BLaER1 treated with 17β-estradiol and CSF1 and Interleukin-3, amounts not matched to agents 10 nM and 100 nM (cell line): Measurements from ENCODE around the gene SLC10A3.

Experiments
- H3K27ac ChIP-seq, 11 experiments: shearing (Covaris generic); formaldehyde crosslinking; 2 replicates each; pipeline ENCODE4 v1.8.1; 2022
- H3K27me3 ChIP-seq, 11 experiments: shearing (Covaris generic); formaldehyde crosslinking; 2 replicates each; pipeline ENCODE4 v1.8.1; 2022
- H3K36me3 ChIP-seq, 11 experiments: shearing (Covaris generic); formaldehyde crosslinking; 2 replicates each; pipeline ENCODE4 v1.8.1; 2022
- H3K4me1 ChIP-seq, 10 experiments: shearing (Covaris generic); formaldehyde crosslinking; 2 replicates each; pipeline ENCODE4 v1.8.1; 2022
- H3K4me2 ChIP-seq, 11 experiments: shearing (Covaris generic); formaldehyde crosslinking; 2 replicates each; pipeline ENCODE4 v1.8.1; 2022
- H3K4me3 ChIP-seq, 10 experiments: shearing (Covaris generic); formaldehyde crosslinking; 2 replicates each; pipeline ENCODE4 v1.8.1; 2022
- H3K9ac ChIP-seq, 11 experiments: shearing (Covaris generic); formaldehyde crosslinking; 2 replicates each; pipeline ENCODE4 v1.8.1; 2022
- H3K9me3 ChIP-seq, 11 experiments: shearing (Covaris generic); formaldehyde crosslinking; replicated peaks in 1 of 11; 2 replicates each; pipeline ENCODE4 v1.8.1; 2022
- H4K20me1 ChIP-seq, 11 experiments: shearing (Covaris generic); formaldehyde crosslinking; 2 replicates each; pipeline ENCODE4 v1.8.1; 2022
- Cebpa-rat ChIP-seq, 11 experiments: shearing (Covaris generic); IDR thresholded peaks; 2 replicates each; pipeline ENCODE4 v1.8.1; 2022

The SLC10A3 gene

DNA sequence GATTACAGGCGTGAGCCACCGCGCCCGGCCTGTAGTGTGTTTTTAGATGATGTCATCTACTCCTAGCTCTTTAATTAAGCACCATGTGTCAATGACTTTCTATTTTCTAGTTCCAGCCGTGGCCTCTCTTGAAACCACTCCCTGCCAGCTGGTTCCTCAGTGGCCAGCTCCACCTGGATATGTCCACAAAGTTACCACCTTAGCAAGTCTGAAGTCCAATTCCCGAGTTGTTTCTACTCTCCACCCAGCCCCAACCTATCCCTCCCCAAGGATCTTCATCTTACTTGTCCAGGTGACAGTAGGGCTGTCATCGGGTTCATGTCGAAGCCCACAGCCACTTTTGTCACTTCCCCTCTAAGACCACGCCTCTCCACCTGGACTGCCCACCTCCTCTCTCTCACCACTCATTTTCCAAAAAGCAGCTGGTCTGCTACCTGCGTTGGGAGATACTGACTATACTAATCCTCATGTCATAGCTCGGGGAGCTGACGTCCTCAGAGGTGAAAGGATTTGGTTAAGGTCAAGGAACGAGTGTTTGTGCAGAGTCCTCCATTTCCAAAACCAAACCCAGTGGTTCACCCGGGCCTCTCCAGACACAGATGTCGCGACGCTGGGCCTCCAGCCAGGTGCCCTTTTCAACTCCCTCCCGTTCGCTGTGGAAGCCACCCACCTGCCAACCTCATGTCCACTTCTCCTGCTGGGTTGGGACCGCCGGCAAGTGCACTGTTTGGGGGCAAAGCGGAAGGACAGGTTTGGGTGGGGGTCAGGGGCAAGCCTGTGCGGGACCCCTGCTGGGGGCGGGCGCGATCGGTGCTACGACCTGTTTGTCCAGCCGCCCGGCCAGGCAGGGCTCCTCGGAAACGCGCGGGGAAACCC lies 24.9 kb upstream of the SLC10A3 start:
- H3K27ac ChIP-seq, result peak overlapping the region; percentile 79 to 92 (median 88)
- H4K20me1 ChIP-seq, result peaks cover 0 to 18% (median 0%) of the 10 kb centered on the region in 11 experiments; a peak in 1 of 22 replicates
- H3K27me3 ChIP-seq, result peaks cover 8 to 72% (median 54%) of the 10 kb centered on the region in 11 experiments; a peak in 20 of 22 replicates
- H3K4me1 ChIP-seq, result peaks cover 22 to 50% (median 40%) of the 10 kb centered on the region in 10 experiments
- no peak for TF ChIP-seq Cebpa-rat (IDR thresholded peaks at IDR 0.05)
- peak overlapping the region; percentile 84 to 93 (median 91) for H3K9ac ChIP-seq
- peaks cover 0 to 2% (median 0%) of the 10 kb centered on the region in 11 experiments; a peak in 3 of 22 replicates for H3K36me3 ChIP-seq
- peaks cover 5 to 44% (median 21%) of the 10 kb centered on the region in 11 experiments; a peak in 18 of 22 replicates for H3K9me3 ChIP-seq
- H3K4me2 ChIP-seq, result peak overlapping the region; percentile 62 to 87 (median 82)
- peak overlapping the region; percentile 58 to 81 (median 70) for H3K4me3 ChIP-seq

DNA sequence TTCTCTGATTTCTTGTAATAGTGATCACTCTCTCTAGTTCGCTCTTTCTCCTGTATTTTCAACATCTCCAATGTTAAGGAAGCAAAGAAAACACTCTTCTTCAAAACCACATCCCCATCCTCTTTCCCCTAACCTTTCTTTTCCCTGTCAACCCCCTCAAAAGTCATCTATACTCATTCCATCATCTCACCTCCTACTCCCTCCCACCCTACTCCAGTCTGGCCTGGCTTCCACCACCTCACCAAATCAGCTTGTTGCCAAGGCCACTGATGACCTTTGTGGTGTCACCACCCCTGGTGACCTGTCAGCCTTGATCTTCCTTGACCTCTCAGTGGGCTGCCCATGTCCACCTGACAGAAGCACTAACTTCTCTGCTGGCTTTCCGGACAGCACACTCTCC lies 23.3 kb upstream of the SLC10A3 start:
- Histone ChIP-seq H3K4me1 (peaks cover 22 to 50% (median 40%) of the 10 kb centered on the region in 10 experiments), H3K9ac (no peak overlapping the region), H4K20me1 (peaks cover 0 to 18% (median 0%) of the 10 kb centered on the region in 11 experiments; a peak in 1 of 22 replicates), H3K36me3 (peaks cover 0 to 18% (median 10%) of the 10 kb centered on the region in 11 experiments; a peak in 13 of 22 replicates), H3K9me3 (peaks cover 15 to 60% (median 35%) of the 10 kb centered on the region in 11 experiments), H3K4me2 (peak overlapping the region in 3 of 11 experiments; percentile 1 to 13 (median 5); a peak in 1 of 22 replicates), H3K27me3 (peaks cover 11 to 73% (median 57%) of the 10 kb centered on the region in 11 experiments; a peak in 21 of 22 replicates), H3K27ac (no peak overlapping the region), H3K4me3 (no peak overlapping the region)
- TF ChIP-seq Cebpa-rat (IDR thresholded peaks at IDR 0.05), result no peak

DNA sequence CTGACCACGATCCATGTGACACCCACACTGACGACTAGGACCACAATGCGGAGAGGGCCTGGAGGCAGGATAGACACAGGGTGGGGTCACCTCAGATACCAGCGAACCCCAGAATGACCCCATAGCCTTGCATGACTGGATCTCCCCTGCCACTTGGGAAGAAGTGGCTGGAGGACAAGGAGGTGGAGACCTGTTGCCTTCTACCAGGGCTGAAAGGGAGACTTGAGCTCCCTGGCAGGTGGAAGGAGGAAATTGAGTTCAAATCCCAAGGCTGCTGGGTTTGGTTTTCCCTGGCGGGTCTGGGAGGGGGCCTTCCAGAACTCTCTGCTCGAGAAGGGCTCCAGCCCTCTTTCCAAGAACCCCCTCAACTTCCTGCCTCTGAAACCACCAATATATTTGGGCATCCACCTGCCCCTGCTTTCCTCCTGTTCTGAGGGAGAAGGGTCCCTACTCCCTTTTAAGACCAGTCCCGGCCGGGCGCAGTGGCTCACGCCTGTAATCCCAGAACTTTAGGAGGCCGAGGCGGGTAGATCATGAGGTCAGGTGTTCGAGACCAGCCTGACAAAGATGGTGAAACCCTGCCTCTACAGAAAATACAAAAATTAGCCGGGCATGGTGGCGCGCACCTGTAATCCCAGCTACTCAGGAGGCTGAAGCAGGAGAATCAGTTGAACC lies 22.6 kb upstream of the SLC10A3 start:
- Histone ChIP-seq H3K4me2 (peak overlapping the region in 6 of 11 experiments; percentile 1 to 56 (median 30); a peak in 4 of 22 replicates), H3K36me3 (peaks cover 0 to 21% (median 11%) of the 10 kb centered on the region in 11 experiments; a peak in 13 of 22 replicates), H3K27me3 (peaks cover 9 to 71% (median 56%) of the 10 kb centered on the region in 11 experiments; a peak in 21 of 22 replicates), H4K20me1 (peaks cover 0 to 18% (median 0%) of the 10 kb centered on the region in 11 experiments; a peak in 1 of 22 replicates), H3K27ac (no peak overlapping the region), H3K4me3 (no peak overlapping the region), H3K9me3 (peaks cover 17 to 65% (median 37%) of the 10 kb centered on the region in 11 experiments), H3K4me1 (peaks cover 22 to 50% (median 40%) of the 10 kb centered on the region in 10 experiments), H3K9ac (no peak overlapping the region)
- TF ChIP-seq Cebpa-rat (IDR thresholded peaks at IDR 0.05), result no peak

DNA sequence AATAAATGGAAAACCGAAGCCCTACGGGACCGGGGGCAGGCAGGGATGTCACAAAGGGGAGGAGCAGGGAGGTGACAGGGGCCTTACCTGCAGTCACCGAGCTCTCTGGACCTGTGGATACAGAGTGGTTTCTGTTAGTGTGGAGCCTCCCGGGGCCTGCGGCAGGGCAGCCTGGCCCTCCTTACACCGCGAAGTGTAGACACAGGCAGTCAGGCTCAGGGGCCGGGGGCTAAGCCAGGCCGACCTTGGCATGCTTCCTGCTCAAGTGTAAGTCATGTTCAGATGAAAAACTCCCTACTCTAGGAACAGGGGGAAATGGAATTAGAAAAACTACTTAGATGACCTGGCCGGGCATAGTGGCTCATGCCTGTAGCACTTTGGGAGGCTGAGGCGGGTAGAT lies 21.3 kb upstream of the SLC10A3 start:
- Histone ChIP-seq H3K27me3 (peaks cover 9 to 69% (median 50%) of the 10 kb centered on the region in 11 experiments; a peak in 21 of 22 replicates), H3K4me1 (peaks cover 19 to 43% (median 35%) of the 10 kb centered on the region in 10 experiments), H3K27ac (peak overlapping the region in 10 of 11 experiments; percentile 15 to 74 (median 60); a peak in 18 of 22 replicates), H3K9me3 (peaks cover 17 to 64% (median 44%) of the 10 kb centered on the region in 11 experiments), H3K4me2 (peak overlapping the region; percentile 22 to 77 (median 57); a peak in 21 of 22 replicates), H4K20me1 (peaks cover 0 to 18% (median 0%) of the 10 kb centered on the region in 11 experiments; a peak in 1 of 22 replicates), H3K4me3 (no peak overlapping the region), H3K9ac (peak overlapping the region in 7 of 11 experiments; percentile 10 to 61 (median 38); a peak in 7 of 22 replicates), H3K36me3 (peaks cover 5 to 33% (median 12%) of the 10 kb centered on the region in 11 experiments; a peak in 16 of 22 replicates)
- no peak for TF ChIP-seq Cebpa-rat (IDR thresholded peaks at IDR 0.05)

- Histone ChIP-seq H3K36me3 (peaks cover 15 to 45% (median 22%) of the 10 kb centered on the region in 11 experiments; a peak in 19 of 22 replicates), H3K9me3 (peaks cover 12 to 61% (median 32%) of the 10 kb centered on the region in 11 experiments; a peak in 21 of 22 replicates), H3K4me1 (peaks cover 8 to 32% (median 23%) of the 10 kb centered on the region in 10 experiments; a peak in 19 of 20 replicates), H3K9ac (no peak overlapping the region), H3K4me3 (no peak overlapping the region), H3K27ac (no peak overlapping the region), H3K4me2 (no peak overlapping the region), H4K20me1 (peaks cover 0 to 18% (median 0%) of the 10 kb centered on the region in 11 experiments; a peak in 2 of 22 replicates), H3K27me3 (peaks cover 9 to 84% (median 63%) of the 10 kb centered on the region in 11 experiments; a peak in 21 of 22 replicates)
- TF ChIP-seq Cebpa-rat (IDR thresholded peaks at IDR 0.05), result no peak
Observed at GRCh38 chrX:154509455-154509854, 19.0 kb upstream of the SLC10A3 start.

DNA sequence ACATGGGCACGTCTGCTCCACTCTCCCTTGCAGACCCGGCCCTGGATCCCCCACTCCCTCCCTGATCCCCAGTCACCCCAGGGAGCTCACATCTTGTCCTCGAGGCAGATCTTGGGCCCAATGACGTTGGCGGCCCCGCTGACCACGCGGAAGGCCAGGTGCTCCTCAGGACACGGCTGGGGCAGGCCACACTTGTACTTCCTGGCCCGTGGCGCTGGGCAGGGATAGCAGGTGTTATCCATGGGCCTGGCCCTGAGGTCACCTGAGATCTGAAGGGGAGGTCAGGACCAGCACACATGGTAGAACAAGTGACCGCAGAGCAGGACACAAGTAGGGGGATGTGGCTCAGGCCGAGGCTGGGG lies 17.9 kb upstream of the SLC10A3 start:
- TF ChIP-seq Cebpa-rat (IDR thresholded peaks at IDR 0.05), result no peak
- Histone ChIP-seq H3K27ac (no peak overlapping the region), H3K4me2 (no peak overlapping the region), H3K4me1 (peaks cover 8 to 24% (median 21%) of the 10 kb centered on the region in 10 experiments; a peak in 19 of 20 replicates), H3K4me3 (no peak overlapping the region), H3K9me3 (peaks cover 12 to 59% (median 32%) of the 10 kb centered on the region in 11 experiments; a peak in 21 of 22 replicates), H3K27me3 (peaks cover 9 to 86% (median 62%) of the 10 kb centered on the region in 11 experiments; a peak in 21 of 22 replicates), H3K9ac (no peak overlapping the region), H4K20me1 (peaks cover 0 to 18% (median 0%) of the 10 kb centered on the region in 11 experiments; a peak in 2 of 22 replicates), H3K36me3 (peaks cover 15 to 45% (median 22%) of the 10 kb centered on the region in 11 experiments; a peak in 19 of 22 replicates)

- Histone ChIP-seq H3K9ac (no peak overlapping the region), H3K27ac (no peak overlapping the region), H3K4me2 (no peak overlapping the region), H3K4me1 (peaks cover 8 to 19% (median 16%) of the 10 kb centered on the region in 10 experiments; a peak in 19 of 20 replicates), H3K36me3 (peaks cover 15 to 45% (median 22%) of the 10 kb centered on the region in 11 experiments; a peak in 19 of 22 replicates), H4K20me1 (peaks cover 0 to 16% (median 0%) of the 10 kb centered on the region in 11 experiments; a peak in 2 of 22 replicates), H3K9me3 (peaks cover 12 to 55% (median 32%) of the 10 kb centered on the region in 11 experiments; a peak in 21 of 22 replicates), H3K27me3 (peaks cover 9 to 84% (median 62%) of the 10 kb centered on the region in 11 experiments; a peak in 21 of 22 replicates), H3K4me3 (no peak overlapping the region)
- no peak for TF ChIP-seq Cebpa-rat (IDR thresholded peaks at IDR 0.05)
Observed at GRCh38 chrX:154507673-154508383, 17.4 kb upstream of the SLC10A3 start.
